ENCODE measurements around the gene RECQL5.
"Not testable (repeated sequence)": the region's sequence is repeated elsewhere in the genome, so short reads cannot be mapped to it uniquely, and the experiment has no call there.

RECQL5 gene

GRCh38 chr17:75638039-75638438, 28.9 kb downstream of the RECQL5 start:
- not testable (repeated sequence) for H3K9ac ChIP-seq (ENCODE audit: low read length); H3K14ac ChIP-seq (ENCODE audit: low read length in 2 of 2); H4K8ac ChIP-seq (ENCODE audit: low read length); H4K91ac ChIP-seq (ENCODE audit: low read length); H3K79me1 ChIP-seq (replicated peaks; ENCODE audit: low read length, poor library complexity, severe bottlenecking); H2BK12ac ChIP-seq (ENCODE audit: low read length in 2 of 2); H3K18ac ChIP-seq (ENCODE audit: low read depth in 1 of 2, low read length in 2 of 2); H2BK120ac ChIP-seq (ENCODE audit: low read depth, low read length); H3K23ac ChIP-seq (ENCODE audit: low read length in 2 of 2); H3K4me3 ChIP-seq (ENCODE audit: insufficient read depth in 1 of 2, low read depth in 1 of 2, low read length in 2 of 2); H3K4me2 ChIP-seq (ENCODE audit: low read length, poor library complexity, severe bottlenecking); H2AFZ ChIP-seq (ENCODE audit: low read depth, low read length); H3K4ac ChIP-seq (ENCODE audit: low read depth in 1 of 2, low read length in 2 of 2); H3K27me3 ChIP-seq (ENCODE audit: control insufficient read depth in 1 of 2, insufficient read depth in 1 of 2, low read length in 2 of 2); H2AK5ac ChIP-seq (ENCODE audit: low read length, severe bottlenecking); H2BK5ac ChIP-seq (ENCODE audit: low read depth, low read length, poor library complexity, severe bottlenecking); H3K27ac ChIP-seq (ENCODE audit: low read length, poor library complexity, severe bottlenecking); H3K9me3 ChIP-seq (ENCODE audit: control insufficient read depth, low read length); DNase-seq; H2BK15ac ChIP-seq (ENCODE audit: low read depth, poor library complexity, severe bottlenecking)
- H3K36me3 ChIP-seq (ENCODE audit: control insufficient read depth in 1 of 2, insufficient read depth in 2 of 2, low read depth in 1 of 2, low read length in 2 of 2), result peaks cover 0 to 49% of the 10 kb centered on the region in 2 experiments
- WGBS, result 92% methylated on average over 12 of the region's 12 CpGs
- peaks cover 41% of the 10 kb centered on the region for H3K4me1 ChIP-seq (ENCODE audit: control insufficient read depth, insufficient read depth, low read depth, low read length)

GRCh38 chr17:75637551-75637950, 29.4 kb downstream of the RECQL5 start:
- DNase-seq, result no peak
- H3K14ac ChIP-seq (ENCODE audit: low read length in 2 of 2), result no peak overlapping the region
- no peak overlapping the region for H4K91ac ChIP-seq (ENCODE audit: low read length)
- H3K4me3 ChIP-seq (ENCODE audit: insufficient read depth in 1 of 2, low read depth in 1 of 2, low read length in 2 of 2), result no peak overlapping the region
- H3K23ac ChIP-seq (ENCODE audit: low read length in 2 of 2), result no peak overlapping the region
- H3K79me1 ChIP-seq (replicated peaks; ENCODE audit: low read length, poor library complexity, severe bottlenecking), result peaks cover 2% of the 10 kb centered on the region
- H2AFZ ChIP-seq (ENCODE audit: low read depth, low read length), result no peak overlapping the region
- WGBS, result 95% methylated on average over 6 of the region's 7 CpGs
- peaks cover 0 to 45% of the 10 kb centered on the region in 2 experiments for H3K36me3 ChIP-seq (ENCODE audit: control insufficient read depth in 1 of 2, insufficient read depth in 2 of 2, low read depth in 1 of 2, low read length in 2 of 2)
- no peak overlapping the region for H3K18ac ChIP-seq (ENCODE audit: low read depth in 1 of 2, low read length in 2 of 2)
- no peak overlapping the region for H2BK15ac ChIP-seq (ENCODE audit: low read depth, poor library complexity, severe bottlenecking)
- no peaks in the 10 kb centered on the region for H3K9me3 ChIP-seq (ENCODE audit: control insufficient read depth, low read length)
- H3K27ac ChIP-seq (ENCODE audit: low read length, poor library complexity, severe bottlenecking), result no peak overlapping the region
- no peak overlapping the region for H2BK5ac ChIP-seq (ENCODE audit: low read depth, low read length, poor library complexity, severe bottlenecking)
- H2AK5ac ChIP-seq (ENCODE audit: low read length, severe bottlenecking), result no peak overlapping the region
- peaks cover 44% of the 10 kb centered on the region for H3K4me1 ChIP-seq (ENCODE audit: control insufficient read depth, insufficient read depth, low read depth, low read length)
- H3K9ac ChIP-seq (ENCODE audit: low read length), result no peak overlapping the region
- no peak overlapping the region for H4K8ac ChIP-seq (ENCODE audit: low read length)
- H3K4me2 ChIP-seq (ENCODE audit: low read length, poor library complexity, severe bottlenecking), result no peak overlapping the region
- no peak overlapping the region for H2BK12ac ChIP-seq (ENCODE audit: low read length in 2 of 2)
- H3K4ac ChIP-seq (ENCODE audit: low read depth in 1 of 2, low read length in 2 of 2), result no peak overlapping the region
- no peak overlapping the region for H2BK120ac ChIP-seq (ENCODE audit: low read depth, low read length)
- no peaks in the 10 kb centered on the region for H3K27me3 ChIP-seq (ENCODE audit: control insufficient read depth in 1 of 2, insufficient read depth in 1 of 2, low read length in 2 of 2)

GRCh38 chr17:75637143-75637538, 29.8 kb downstream of the RECQL5 start:
- Histone ChIP-seq H3K36me3 (ENCODE audit: control insufficient read depth in 1 of 2, insufficient read depth in 2 of 2, low read depth in 1 of 2, low read length in 2 of 2) (peaks cover 0 to 45% of the 10 kb centered on the region in 2 experiments), H3K4me2 (ENCODE audit: low read length, poor library complexity, severe bottlenecking) (no peak overlapping the region), H3K4me1 (ENCODE audit: control insufficient read depth, insufficient read depth, low read depth, low read length) (peaks cover 46% of the 10 kb centered on the region), H3K4me3 (ENCODE audit: insufficient read depth in 1 of 2, low read depth in 1 of 2, low read length in 2 of 2) (no peak overlapping the region), H2BK5ac (ENCODE audit: low read depth, low read length, poor library complexity, severe bottlenecking) (no peak overlapping the region), H3K4ac (ENCODE audit: low read depth in 1 of 2, low read length in 2 of 2) (no peak overlapping the region), H3K27me3 (ENCODE audit: control insufficient read depth in 1 of 2, insufficient read depth in 1 of 2, low read length in 2 of 2) (no peaks in the 10 kb centered on the region), H3K18ac (ENCODE audit: low read depth in 1 of 2, low read length in 2 of 2) (no peak overlapping the region), H2AFZ (ENCODE audit: low read depth, low read length) (no peak overlapping the region), H2BK120ac (ENCODE audit: low read depth, low read length) (no peak overlapping the region), H2BK12ac (ENCODE audit: low read length in 2 of 2) (no peak overlapping the region), H3K23ac (ENCODE audit: low read length in 2 of 2) (no peak overlapping the region), H3K79me1 (replicated peaks; ENCODE audit: low read length, poor library complexity, severe bottlenecking) (peaks cover 2% of the 10 kb centered on the region), H3K27ac (ENCODE audit: low read length, poor library complexity, severe bottlenecking) (no peak overlapping the region), H4K8ac (ENCODE audit: low read length) (no peak overlapping the region), H3K14ac (ENCODE audit: low read length in 2 of 2) (no peak overlapping the region), H3K9ac (ENCODE audit: low read length) (no peak overlapping the region), H2BK15ac (ENCODE audit: low read depth, poor library complexity, severe bottlenecking) (no peak overlapping the region), H3K9me3 (ENCODE audit: control insufficient read depth, low read length) (no peaks in the 10 kb centered on the region), H4K91ac (ENCODE audit: low read length) (no peak overlapping the region), H2AK5ac (ENCODE audit: low read length, severe bottlenecking) (peak overlapping the region; percentile 29)
- no peak for DNase-seq
- WGBS, result 90% methylated on average over 13 of the region's 13 CpGs

GRCh38 chr17:75636381-75637142, 30.4 kb downstream of the RECQL5 start:
- H3K18ac ChIP-seq (ENCODE audit: low read depth in 1 of 2, low read length in 2 of 2), result no peak overlapping the region
- no peak overlapping the region for H4K91ac ChIP-seq (ENCODE audit: low read length)
- H3K79me1 ChIP-seq (replicated peaks; ENCODE audit: low read length, poor library complexity, severe bottlenecking), result peaks cover 2% of the 10 kb centered on the region
- peaks cover 43% of the 10 kb centered on the region for H3K4me1 ChIP-seq (ENCODE audit: control insufficient read depth, insufficient read depth, low read depth, low read length)
- H2BK12ac ChIP-seq (ENCODE audit: low read length in 2 of 2), result no peak overlapping the region
- peaks cover 0 to 46% of the 10 kb centered on the region in 2 experiments for H3K36me3 ChIP-seq (ENCODE audit: control insufficient read depth in 1 of 2, insufficient read depth in 2 of 2, low read depth in 1 of 2, low read length in 2 of 2)
- no peak overlapping the region for H3K9ac ChIP-seq (ENCODE audit: low read length)
- no peak overlapping the region for H3K23ac ChIP-seq (ENCODE audit: low read length in 2 of 2)
- H3K4me2 ChIP-seq (ENCODE audit: low read length, poor library complexity, severe bottlenecking), result no peak overlapping the region
- no peak overlapping the region for H2BK120ac ChIP-seq (ENCODE audit: low read depth, low read length)
- no peak overlapping the region for H4K8ac ChIP-seq (ENCODE audit: low read length)
- H2BK5ac ChIP-seq (ENCODE audit: low read depth, low read length, poor library complexity, severe bottlenecking), result no peak overlapping the region
- no peak overlapping the region for H3K27ac ChIP-seq (ENCODE audit: low read length, poor library complexity, severe bottlenecking)
- H3K27me3 ChIP-seq (ENCODE audit: control insufficient read depth in 1 of 2, insufficient read depth in 1 of 2, low read length in 2 of 2), result no peaks in the 10 kb centered on the region
- no peak overlapping the region for H3K4ac ChIP-seq (ENCODE audit: low read depth in 1 of 2, low read length in 2 of 2)
- H2AFZ ChIP-seq (ENCODE audit: low read depth, low read length), result no peak overlapping the region
- H3K4me3 ChIP-seq (ENCODE audit: insufficient read depth in 1 of 2, low read depth in 1 of 2, low read length in 2 of 2), result no peak overlapping the region
- H3K9me3 ChIP-seq (ENCODE audit: control insufficient read depth, low read length), result no peaks in the 10 kb centered on the region
- no peak for DNase-seq
- no peak overlapping the region for H3K14ac ChIP-seq (ENCODE audit: low read length in 2 of 2)
- 93% methylated on average over 19 of the region's 19 CpGs for WGBS
- H2AK5ac ChIP-seq (ENCODE audit: low read length, severe bottlenecking), result no peak overlapping the region
- no peak overlapping the region for H2BK15ac ChIP-seq (ENCODE audit: low read depth, poor library complexity, severe bottlenecking)
